GM12891 (cell line): ENCODE measurements around the gene PLCB1.

ENCODE experiments used
- POLR2A ChIP-seq: IDR thresholded peaks from 2 replicates; pipeline ENCODE4 v1.6.1; 2011; ENCODE audit warnings: low read depth, low read length, control low read depth
- POLR2AphosphoS5 ChIP-seq: IDR thresholded peaks from 2 replicates; pipeline ENCODE4 v1.6.1; 2011; ENCODE audit warnings: low read depth, low read length, control low read depth
- POU2F2 ChIP-seq: IDR thresholded peaks from 2 replicates; pipeline ENCODE4 v1.6.1; 2011; ENCODE audit warnings: low read depth, mild to moderate bottlenecking, control low read depth, low read length, moderate library complexity
- SPI1 ChIP-seq: IDR thresholded peaks from 2 replicates; pipeline ENCODE4 v1.6.1; 2011; ENCODE audit warnings: low read depth, low read length, control low read depth
- TAF1 ChIP-seq: IDR thresholded peaks from 2 replicates; pipeline ENCODE4 v1.6.1; 2011; ENCODE audit warnings: low read depth, low read length, control low read depth

DNA sequence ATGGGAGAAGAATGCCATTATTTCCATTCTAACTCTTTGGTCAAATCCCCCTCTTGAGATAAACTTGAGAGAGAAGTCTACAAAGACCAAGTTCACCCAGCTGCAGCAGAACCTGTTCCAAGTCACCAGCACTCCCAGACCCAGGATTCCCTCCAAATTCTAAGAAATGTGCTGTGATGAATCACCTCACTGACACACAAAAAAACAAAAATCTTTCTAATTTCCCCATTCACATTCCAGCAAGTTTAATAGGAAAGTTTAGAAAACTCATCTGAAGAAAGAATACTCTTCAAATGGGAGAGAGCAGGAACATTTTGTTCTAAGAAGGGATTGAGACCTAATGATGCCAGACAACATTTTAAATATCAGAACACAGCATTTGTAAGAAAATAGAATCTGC lies 723.2 kb downstream of the PLCB1 start:
- TF ChIP-seq POLR2AphosphoS5 (no peak), POLR2A (no peak), TAF1 (no peak), POU2F2 (no peak), SPI1 (no peak)
